Lower lobe of right lung (tissue), 2 donors: ENCODE measurements around the gene TFB2M. TPM values are rescaled to one million over a fixed set of nuclear protein-coding genes. Genes with fewer than 3 reads are reported as not detected.
A peak's percentile ranks its signal among the peaks of the same experiment; 100 is the strongest.

Source experiments
- ATAC-seq, 2 donors: fragments of 200-7000 bp; cut with Tn5 transposase; one replicate each; pipeline ENCODE4 v1.9.1; 2020 to 2022; ENCODE audit warnings: mild to moderate bottlenecking in 2 of 2, moderate library complexity in 2 of 2
- DNase-seq: peaks from one replicate; pipeline ENCODE4 v3.0.0-alpha.2; 2020
- H3K27ac ChIP-seq: fragments of 200-600 bp; one replicate; pipeline ENCODE4 v1.8.0; 2022
- H3K27me3 ChIP-seq: fragments of 200-600 bp; one replicate; pipeline ENCODE4 v1.8.0; 2022; ENCODE audit warnings: low read depth
- H3K36me3 ChIP-seq: fragments of 200-600 bp; one replicate; pipeline ENCODE4 v1.8.0; 2022; ENCODE audit warnings: mild to moderate bottlenecking
- H3K4me1 ChIP-seq: fragments of 200-600 bp; one replicate; pipeline ENCODE4 v1.8.0; 2022
- H3K4me3 ChIP-seq: fragments of 200-600 bp; one replicate; pipeline ENCODE4 v1.8.0; 2022; ENCODE audit warnings: mild to moderate bottlenecking
- H3K9me3 ChIP-seq: fragments of 200-600 bp; one replicate; pipeline ENCODE4 v1.8.0; 2022
- CTCF ChIP-seq: fragments of 200-600 bp; IDR thresholded peaks from one replicate; pipeline ENCODE4 v1.8.0; 2022; ENCODE audit warnings: antibody characterized with exemption, mild to moderate bottlenecking
- intact Hi-C: fragments of 100-400 bp; cut with DNase I; formaldehyde crosslinking; loops from one replicate; pipeline ENCODE4 v1.11.0; 2022
- total RNA-seq: library from RNA; stranded (reverse); fragmentation: NEBNext Ultra II Directional; extraction: Animal tissue kit (Norgen Biotek cat#: 25700); gene quantifications from one replicate; pipeline ENCODE4 v1.2.1, GENCODE V29; 2021
- donor health status: DM: no; HTN: yes; CAD: no; lungs with severe emphysema.

Gene TFB2M
- total RNA-seq, 1 donor from 2014 or later: 10.2 TPM

GRCh38 chr1:246588159-246588721 is 22.2 kb upstream of the TFB2M start:
- Histone ChIP-seq H3K9me3 (no peaks in the 10 kb centered on the region), H3K4me3 (no peak overlapping the region), H3K27ac (peak overlapping the region; percentile 67), H3K4me1 (peaks cover 39% of the 10 kb centered on the region), H3K27me3 (no peaks in the 10 kb centered on the region), H3K36me3 (peaks cover 5% of the 10 kb centered on the region)
- ATAC-seq (no peak), DNase-seq (no peak)
- intact Hi-C loops: no loop called here
- TF ChIP-seq CTCF: no peak

GRCh38 chr1:246587606-246588005 is 21.5 kb upstream of the TFB2M start:
- Histone ChIP-seq H3K4me1 (peaks cover 45% of the 10 kb centered on the region), H3K4me3 (peak overlapping the region; percentile 1), H3K27ac (peak overlapping the region; percentile 67), H3K9me3 (no peaks in the 10 kb centered on the region), H3K27me3 (no peaks in the 10 kb centered on the region), H3K36me3 (peaks cover 5% of the 10 kb centered on the region)
- intact Hi-C loops: no loop called here
- ATAC-seq: peak in 1 of 2 donors; percentile 23
- TF ChIP-seq CTCF: no peak
- DNase-seq: no peak

GRCh38 chr1:246587032-246587431 is 21.0 kb upstream of the TFB2M start:
- intact Hi-C loops: no loop called here
- H3K36me3 ChIP-seq: peaks cover 5% of the 10 kb centered on the region
- no peak for TF ChIP-seq CTCF
- H3K27ac ChIP-seq: peak overlapping the region; percentile 67
- ATAC-seq (no peak), DNase-seq (no peak)
- no peaks in the 10 kb centered on the region for H3K27me3 ChIP-seq
- H3K4me1 ChIP-seq: peaks cover 51% of the 10 kb centered on the region
- H3K4me3 ChIP-seq: no peak overlapping the region
- no peaks in the 10 kb centered on the region for H3K9me3 ChIP-seq

- H3K4me1 ChIP-seq: peaks cover 74% of the 10 kb centered on the region
Measured at GRCh38 chr1:246583448-246584185, 17.6 kb upstream of the TFB2M start.

GRCh38 chr1:246583056-246583440 is 17.0 kb upstream of the TFB2M start:
- TF ChIP-seq CTCF: no peak
- DNase-seq: no peak
- no peaks in the 10 kb centered on the region for H3K36me3 ChIP-seq
- intact Hi-C loops: no loop called here
- no peaks in the 10 kb centered on the region for H3K27me3 ChIP-seq
- peak overlapping the region; percentile 57 for H3K27ac ChIP-seq
- no peaks in the 10 kb centered on the region for H3K9me3 ChIP-seq
- peaks cover 76% of the 10 kb centered on the region for H3K4me1 ChIP-seq
- no peak overlapping the region for H3K4me3 ChIP-seq
- peak in 1 of 2 donors; percentile 54 for ATAC-seq

More at GRCh38 chr1:246583448-246584185, 17.6 kb upstream of the TFB2M start:
- Histone ChIP-seq H3K36me3 (no peaks in the 10 kb centered on the region), H3K9me3 (no peaks in the 10 kb centered on the region), H3K27me3 (no peaks in the 10 kb centered on the region), H3K4me3 (no peak overlapping the region), H3K27ac (peak overlapping the region; percentile 57)
- ATAC-seq (peak; percentile 83 to 86), DNase-seq (no peak)
- intact Hi-C loops: no loop called here
- TF ChIP-seq CTCF: no peak
